HG02981 (cell line): ENCODE measurements around the gene LRP2.

ENCODE experiments used
- ATAC-seq: cut with Tn5 transposase; IDR thresholded peaks from one replicate; pipeline ENCODE4 v1.9.1; 2021; ENCODE audit warnings: mild to moderate bottlenecking, moderate library complexity; ENCODE audit not compliant: unreplicated experiment

LRP2 gene

DNA sequence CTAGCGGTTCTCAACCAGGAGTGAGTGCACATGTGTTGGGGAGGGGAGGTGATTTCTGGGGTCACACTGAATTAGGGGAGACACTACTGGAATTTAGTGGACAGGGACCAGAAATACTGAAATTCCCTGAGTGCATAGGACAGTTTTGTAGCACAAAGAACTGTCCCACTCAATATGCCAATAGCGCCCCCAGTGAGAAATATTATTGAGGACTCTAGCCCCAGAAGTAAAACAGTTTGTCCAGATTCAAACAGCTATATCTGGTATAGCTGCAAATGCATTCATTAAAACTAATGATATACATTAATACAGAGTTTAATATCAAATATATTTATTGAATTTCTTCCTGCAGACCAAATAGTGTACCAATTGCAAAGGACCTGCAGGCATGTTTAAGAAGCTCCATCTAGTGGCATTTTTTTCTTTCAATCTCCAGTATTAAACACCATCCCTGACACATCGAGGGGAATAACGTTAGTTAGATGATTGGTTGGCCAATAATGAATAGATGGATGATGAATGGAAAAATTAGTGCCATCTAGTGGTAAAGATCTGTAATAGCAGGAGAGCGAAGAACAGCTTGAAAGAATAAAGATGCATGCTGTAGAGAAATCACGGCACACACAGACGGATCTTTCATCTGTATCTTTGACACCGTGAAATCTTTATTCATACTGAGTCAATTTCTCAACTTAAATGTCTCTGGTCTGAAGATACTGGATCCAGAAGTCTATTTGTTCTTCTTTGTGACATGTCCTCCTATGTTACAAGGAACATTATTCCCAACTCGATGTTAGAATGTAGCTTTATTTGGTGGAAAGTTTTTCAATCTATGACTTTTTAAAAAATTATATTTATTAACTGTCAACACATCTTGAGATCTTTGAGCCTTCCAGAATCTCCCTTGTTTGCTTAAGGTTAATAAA is 230.5 kb downstream of the LRP2 start:
- peak; percentile 83 for ATAC-seq

- ATAC-seq = no peak
Measured at GRCh38 chr2:169129703-169130243, 232.6 kb downstream of the LRP2 start.

DNA sequence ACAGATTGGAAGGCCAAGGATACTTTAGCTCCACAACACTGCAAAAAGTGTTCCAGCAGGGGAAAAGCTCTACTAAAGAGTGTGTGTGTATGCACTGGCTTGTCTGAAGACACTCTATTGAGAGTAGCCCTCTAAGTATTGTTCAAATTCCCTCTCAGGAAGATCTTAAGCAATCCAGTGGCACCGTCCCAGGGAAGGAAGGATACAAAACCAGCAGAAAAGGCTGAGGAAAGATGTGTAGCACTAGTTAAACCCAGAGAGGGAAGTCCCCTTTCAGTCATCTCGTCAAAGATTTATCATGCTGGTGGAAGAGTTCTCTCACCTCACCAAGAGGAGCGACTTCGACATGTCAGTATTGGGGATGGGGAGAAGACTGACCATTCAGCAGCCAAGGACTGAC is 242.5 kb downstream of the LRP2 start:
- ATAC-seq = no peak

GRCh38 chr2:169119123-169119760 is 243.1 kb downstream of the LRP2 start:
- no peak for ATAC-seq

DNA sequence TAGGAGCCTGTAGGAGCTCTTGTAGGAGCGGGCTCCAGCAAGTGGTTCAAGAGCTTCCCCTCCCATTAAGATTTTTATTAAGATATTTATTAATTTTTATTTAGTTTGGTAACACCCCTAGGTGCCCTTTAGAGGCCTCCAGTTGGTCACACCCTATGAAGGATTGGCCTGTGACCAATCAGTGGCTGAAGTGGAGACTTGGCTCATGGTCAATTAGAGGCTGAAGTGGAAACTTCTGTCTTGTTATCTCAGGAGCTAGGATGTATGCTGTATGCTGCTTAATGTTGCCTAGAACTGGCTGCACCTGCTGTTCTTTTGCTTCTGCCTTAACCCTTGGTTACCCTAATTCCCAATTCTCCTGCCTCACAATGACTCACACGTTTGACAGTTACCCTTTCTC is 244.3 kb downstream of the LRP2 start:
- ATAC-seq = no peak

DNA sequence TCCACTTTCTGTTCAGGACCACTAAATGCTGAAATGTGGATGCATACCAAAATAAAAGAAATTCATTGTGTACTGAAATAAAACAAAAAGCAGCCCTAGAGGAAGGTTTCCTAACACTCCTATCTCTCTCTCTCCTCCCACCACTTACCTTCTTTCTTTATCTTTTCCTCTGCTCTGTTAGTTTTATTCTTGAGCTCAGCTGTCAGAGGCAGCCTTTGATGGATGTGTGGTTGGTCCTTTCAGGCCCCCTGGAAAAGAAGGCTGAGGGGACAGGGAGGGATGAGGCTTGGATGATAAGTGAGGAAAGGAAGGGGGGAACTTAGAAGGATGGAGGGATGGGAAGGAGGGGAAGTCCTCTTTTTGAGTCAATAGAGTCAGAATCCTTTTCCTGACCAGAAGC is 245.3 kb downstream of the LRP2 start:
- no peak for ATAC-seq

DNA sequence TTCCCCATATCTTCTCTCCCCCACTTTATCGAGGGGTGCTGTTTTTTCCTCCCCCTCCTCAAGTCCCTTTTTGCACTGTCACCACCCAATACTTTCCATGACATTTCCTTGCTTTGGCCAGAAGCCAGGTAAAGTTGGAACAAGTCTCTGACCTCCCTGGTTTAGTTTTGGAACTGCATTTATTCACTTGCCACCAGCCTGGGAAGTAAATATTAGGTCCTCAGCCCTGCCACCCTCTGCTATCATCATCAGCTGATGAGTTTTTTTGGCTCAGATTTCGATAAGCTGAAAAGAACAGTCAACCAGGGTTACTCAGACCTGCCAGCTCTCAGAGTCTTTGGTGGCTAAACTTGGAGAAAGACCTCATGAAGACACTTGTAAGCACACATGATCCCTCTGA is 246.0 kb downstream of the LRP2 start:
- no peak for ATAC-seq

GRCh38 chr2:169114056-169114455 is 248.3 kb downstream of the LRP2 start:
- no peak for ATAC-seq

GRCh38 chr2:169112841-169113240 is 249.5 kb downstream of the LRP2 start:
- no peak for ATAC-seq

- no peak for ATAC-seq
Measured at GRCh38 chr2:169110916-169111315, 251.4 kb downstream of the LRP2 start.

DNA sequence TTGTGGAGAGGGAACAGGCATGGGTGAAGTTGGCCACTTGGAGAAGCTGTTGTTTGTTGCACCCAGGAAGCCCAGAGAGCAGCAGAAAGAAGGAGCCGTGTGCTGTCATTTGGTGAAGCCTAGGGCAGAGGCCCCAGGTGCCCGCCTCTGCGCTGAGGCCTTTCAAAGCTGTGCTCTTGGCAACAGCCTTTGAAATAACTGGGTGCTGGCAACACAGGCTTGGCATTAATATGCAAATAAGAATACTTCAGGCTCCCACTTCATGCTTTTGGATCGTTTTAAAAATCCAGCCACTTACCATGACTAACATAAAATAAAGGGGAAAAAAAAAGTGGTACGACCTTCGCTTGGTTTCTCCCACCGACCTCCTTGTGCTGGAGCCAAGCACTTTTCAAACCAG is 251.9 kb downstream of the LRP2 start:
- ATAC-seq = no peak

DNA sequence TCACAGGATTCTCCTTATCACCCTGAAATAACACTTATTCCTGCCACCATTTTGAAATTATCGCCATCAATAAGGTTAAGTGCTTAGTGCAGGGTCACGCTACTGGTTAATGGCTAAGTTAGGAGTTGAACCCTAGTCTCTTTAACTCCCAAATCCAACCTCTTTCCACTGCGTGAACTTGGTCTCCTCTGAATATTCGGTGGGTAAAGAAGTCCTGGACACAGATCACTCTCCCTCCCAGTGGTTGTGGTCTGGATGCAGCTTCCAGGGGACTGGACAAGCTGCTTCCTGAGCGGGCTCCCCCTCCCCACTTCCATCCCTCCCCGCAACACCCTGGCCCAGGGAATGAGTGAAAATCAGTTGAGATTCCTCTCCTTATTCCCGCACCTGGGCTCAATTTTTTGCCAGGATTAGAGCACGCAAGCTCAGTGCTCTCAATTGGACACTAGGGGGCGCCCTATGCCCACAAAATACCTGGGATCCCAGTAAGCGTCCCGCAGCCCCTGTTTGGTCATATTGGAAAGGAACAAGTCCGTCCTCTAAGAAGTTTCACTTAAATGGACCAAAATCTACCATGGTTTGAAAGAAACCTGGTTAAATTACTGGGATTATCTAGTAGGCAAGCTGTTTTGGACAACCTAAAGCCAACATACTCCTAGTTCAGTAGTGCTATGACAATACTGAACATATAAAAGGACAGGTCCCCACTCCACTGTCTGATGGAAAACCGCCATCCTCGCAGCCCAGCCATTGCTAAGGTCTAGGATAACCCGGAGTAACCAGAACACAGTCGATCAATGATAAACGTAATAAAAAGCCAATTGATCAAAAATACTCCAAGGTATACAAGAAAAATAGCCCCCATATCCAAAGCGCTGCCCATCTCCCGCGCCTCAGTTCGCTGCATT is 252.6 kb downstream of the LRP2 start:
- ATAC-seq = peak; percentile 66

- ATAC-seq = no peak
Measured at GRCh38 chr2:169108099-169108884, 254.0 kb downstream of the LRP2 start.

- ATAC-seq = peak; percentile 68
Measured at GRCh38 chr2:169107645-169108044, 254.7 kb downstream of the LRP2 start.

DNA sequence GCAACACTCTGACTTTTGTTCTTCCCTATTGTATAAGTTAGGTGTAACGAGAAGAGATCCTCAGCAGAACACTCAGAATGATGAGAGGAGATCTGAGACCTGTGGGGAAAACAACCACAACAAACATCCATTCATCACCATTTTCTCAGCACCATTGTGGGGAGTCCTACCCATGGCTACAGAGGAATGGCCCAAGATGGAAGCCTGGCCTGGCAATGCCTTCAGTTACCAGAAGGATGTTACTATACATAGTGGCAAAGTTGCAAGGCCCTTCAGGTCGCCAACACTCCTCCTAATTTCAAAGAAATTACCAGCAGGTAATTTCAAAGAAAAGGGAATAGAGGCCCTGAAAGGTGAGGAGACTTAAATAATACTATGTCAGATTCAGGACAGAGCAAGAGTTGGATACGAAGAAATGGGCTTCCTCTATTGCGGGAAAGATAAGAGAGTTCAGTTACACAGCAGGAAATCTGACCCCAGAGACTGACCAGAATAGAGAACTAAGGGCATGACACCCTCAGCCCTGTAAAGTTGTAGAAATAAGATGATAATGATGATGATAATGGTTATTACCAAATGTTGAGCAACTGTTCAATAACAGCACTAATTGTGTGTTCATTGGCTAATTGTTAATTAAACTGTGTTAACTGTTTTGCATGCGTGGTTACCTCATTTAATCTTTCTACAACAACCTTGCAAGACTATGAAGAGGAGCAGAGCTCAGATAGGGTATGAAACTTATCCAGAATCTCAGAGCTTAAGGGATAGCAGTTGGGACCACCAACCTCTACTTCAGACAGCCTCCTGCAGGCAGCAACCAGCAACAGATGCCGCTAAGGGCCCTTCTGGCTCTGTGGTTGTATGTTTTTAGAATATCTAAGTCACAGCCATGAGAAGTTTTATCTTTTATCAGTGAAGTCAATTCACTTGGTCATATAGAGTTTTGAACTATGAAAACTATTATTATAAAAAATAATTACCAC is 255.5 kb downstream of the LRP2 start:
- no peak for ATAC-seq

DNA sequence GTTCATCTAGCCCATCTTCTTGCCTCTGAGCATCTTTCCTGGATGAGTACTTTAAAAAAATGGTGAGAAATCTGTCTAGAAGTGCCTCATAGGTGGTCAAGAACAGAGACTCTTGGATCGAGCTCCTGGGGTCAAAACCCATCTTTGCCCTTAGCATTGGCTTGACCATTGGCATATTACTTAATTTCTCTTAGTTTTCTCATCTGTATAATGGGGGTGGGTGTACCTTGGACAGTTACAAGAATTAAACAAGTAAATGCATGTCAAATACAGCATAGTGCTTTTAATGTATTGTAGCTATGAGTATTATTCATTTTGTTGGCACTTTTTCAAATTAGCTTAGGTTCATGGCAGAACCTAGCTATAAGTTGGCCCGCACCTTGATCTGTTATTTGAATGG is 256.2 kb downstream of the LRP2 start:
- no peak for ATAC-seq

DNA sequence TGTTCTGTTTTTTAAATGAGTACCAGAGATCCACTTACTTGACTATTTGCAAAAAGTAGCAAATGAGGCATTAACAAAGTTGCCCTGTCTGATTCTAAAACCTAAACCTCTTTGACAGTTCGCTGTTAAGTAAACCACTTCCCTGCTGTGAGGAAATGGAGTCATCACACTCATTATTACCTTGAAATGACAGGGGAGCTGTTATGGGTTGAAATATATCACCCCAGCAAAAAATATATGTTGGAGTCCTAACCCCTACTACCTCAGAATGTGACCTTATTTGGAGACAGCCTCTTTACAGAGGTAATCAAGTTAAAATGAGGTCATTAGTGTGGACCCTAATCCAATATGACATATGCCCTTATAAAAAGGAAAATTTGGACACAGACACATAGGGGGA is 256.9 kb downstream of the LRP2 start:
- no peak for ATAC-seq

- no peak for ATAC-seq
Measured at GRCh38 chr2:169104848-169105247, 257.5 kb downstream of the LRP2 start.

DNA sequence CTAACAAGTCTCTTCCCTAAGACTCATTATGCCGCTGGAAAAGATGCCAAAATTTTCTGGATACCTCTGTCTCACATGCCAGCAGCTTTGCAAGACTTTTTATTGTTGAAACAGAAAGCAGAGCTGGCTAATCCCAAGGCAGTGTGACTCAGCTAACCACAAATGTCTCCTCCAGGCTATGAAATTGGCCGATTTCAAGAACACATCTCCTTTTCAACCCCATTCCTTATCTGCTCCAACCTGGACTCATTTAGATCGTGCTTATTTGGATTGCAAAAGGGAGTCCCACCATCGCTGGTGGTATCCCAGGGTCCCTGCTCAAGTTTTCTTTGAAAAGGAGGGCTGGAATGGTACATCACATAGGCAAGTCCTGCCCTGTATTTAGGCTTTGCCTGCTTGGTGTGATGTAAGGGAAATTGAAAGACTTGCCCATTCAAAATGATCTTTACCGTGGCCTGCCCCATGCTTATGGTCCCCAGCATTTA is 266.7 kb downstream of the LRP2 start:
- ATAC-seq = no peak
